ENCODE data around the gene SLX9. TPM values are rescaled to one million over a fixed set of nuclear protein-coding genes. Genes with fewer than 3 reads are reported as not detected.
"Not testable (repeated sequence)": the region's sequence is repeated elsewhere in the genome, so short reads cannot be mapped to it uniquely, and the experiment has no call there.

Gene SLX9
- total and polyA plus RNA-seq, 9 donors = 5.6 to 24.1 (median 16.6) TPM

DNA sequence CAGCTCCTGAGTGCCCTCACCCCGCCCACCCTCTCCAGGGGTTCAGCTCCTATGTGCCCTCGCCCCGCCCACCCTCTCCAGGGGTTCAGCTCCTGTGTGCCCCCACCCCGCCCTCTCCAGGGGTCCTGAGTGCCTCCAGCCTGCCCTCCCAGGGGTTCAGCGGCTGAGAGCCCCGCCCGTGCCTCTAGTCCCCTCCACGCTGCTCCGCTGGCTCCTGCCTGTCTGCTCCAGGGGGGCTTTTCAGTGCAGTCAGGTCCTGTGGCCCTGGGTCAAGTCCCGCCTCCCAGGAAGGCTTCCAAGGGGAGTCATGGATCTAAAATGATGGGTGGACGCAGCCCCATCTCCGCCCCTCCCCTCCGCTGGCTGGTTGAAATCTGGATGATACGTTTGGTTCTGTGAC is 33.8 kb downstream of the SLX9 start:
- TF ChIP-seq POLR2A (IDR thresholded peaks at IDR 0.05) (no peak), EP300 (IDR thresholded peaks at IDR 0.05) (no peak), CTCF (IDR thresholded peaks at IDR 0.05) (no peak)
- intact Hi-C loops (cut with DNase I) = no loop called here
- no peak for DNase-seq
- no peak overlapping the region for H3K4me3 ChIP-seq
- H3K9me3 ChIP-seq = no peaks in the 10 kb centered on the region
- no peaks in the 10 kb centered on the region for H3K27me3 ChIP-seq
- 89 to 100% (median 96%) methylated on average over 7 to 13 of the region's 14 CpGs for WGBS, 3 donors
- no peak overlapping the region for H3K27ac ChIP-seq
- no peaks in the 10 kb centered on the region for H3K36me3 ChIP-seq
- H3K4me1 ChIP-seq (ENCODE audit: insufficient read depth) = peaks cover 5% of the 10 kb centered on the region

- Histone ChIP-seq H3K27ac (no peak overlapping the region), H3K4me1 (ENCODE audit: insufficient read depth) (peaks cover 2% of the 10 kb centered on the region), H3K36me3 (no peaks in the 10 kb centered on the region), H3K9me3 (no peaks in the 10 kb centered on the region), H3K27me3 (no peaks in the 10 kb centered on the region), H3K4me3 (no peak overlapping the region)
- intact Hi-C loops (cut with DNase I) = no loop called here
- 93 to 94% (median 93%) methylated on average over 17 of the region's 17 CpGs for WGBS, 3 donors
- TF ChIP-seq POLR2A (IDR thresholded peaks at IDR 0.05) = no peak
- no peak for TF ChIP-seq EP300 (IDR thresholded peaks at IDR 0.05)
- no peak for TF ChIP-seq CTCF (IDR thresholded peaks at IDR 0.05)
- no peak for DNase-seq
These were observed 34.8 kb downstream of the SLX9 start for GRCh38 chr21:44974676-44975075.

GRCh38 chr21:44975720-44976555 is 36.1 kb downstream of the SLX9 start:
- H3K27me3 ChIP-seq = no peaks in the 10 kb centered on the region
- no peaks in the 10 kb centered on the region for H3K36me3 ChIP-seq
- no peak overlapping the region for H3K4me3 ChIP-seq
- intact Hi-C loops (cut with DNase I) = no loop called here
- H3K4me1 ChIP-seq (ENCODE audit: insufficient read depth) = no peaks in the 10 kb centered on the region
- no peak overlapping the region for H3K27ac ChIP-seq
- TF ChIP-seq EP300 (IDR thresholded peaks at IDR 0.05) (no peak), POLR2A (IDR thresholded peaks at IDR 0.05) (no peak), CTCF (IDR thresholded peaks at IDR 0.05) (no peak)
- no peak for DNase-seq
- no peaks in the 10 kb centered on the region for H3K9me3 ChIP-seq
- WGBS, 3 donors = 91 to 94% (median 94%) methylated on average over 41 to 42 of the region's 42 CpGs

DNA sequence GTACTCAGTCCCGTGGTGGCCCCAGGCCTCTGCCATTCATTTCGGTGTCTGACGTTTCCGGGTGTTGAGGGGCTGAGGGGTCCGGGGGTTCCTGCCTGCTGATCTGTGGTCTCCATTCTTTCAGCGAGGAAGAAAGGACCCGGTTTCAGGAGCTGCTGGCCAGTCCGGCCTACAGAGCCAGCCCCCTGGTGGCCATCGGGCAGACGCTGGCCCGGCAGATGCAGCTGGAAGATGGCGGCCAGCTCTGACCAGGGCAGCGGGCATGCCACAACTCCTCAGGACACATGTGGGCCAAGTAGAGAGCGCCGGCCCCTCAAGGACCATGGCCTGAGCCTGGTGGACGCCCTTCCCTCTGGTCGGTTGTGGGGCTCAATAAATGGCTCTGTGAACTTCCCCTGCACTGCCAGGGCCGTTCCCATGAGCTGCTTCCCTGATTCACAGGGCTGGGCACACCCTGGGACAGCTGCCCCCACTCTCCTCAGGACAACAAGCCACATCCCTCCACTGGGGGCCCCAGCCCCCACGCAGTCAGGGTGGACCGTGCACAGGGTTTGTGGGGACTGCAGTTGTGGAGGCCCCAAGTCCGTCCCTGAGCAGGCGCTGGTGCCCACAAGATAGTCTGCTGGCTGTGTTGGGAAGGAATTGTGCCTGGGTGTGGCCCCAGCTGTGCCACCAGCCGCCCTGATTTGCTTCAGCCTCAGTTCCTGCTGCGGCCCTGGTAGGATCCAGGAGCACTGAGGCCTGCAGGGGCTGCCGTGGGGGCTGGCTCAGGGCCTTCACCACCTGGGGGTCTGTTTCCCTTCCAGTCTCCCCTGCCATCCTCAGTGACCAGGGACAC is 36.9 kb downstream of the SLX9 start:
- H3K27ac ChIP-seq; H3K4me1 ChIP-seq (ENCODE audit: insufficient read depth); H3K36me3 ChIP-seq; H3K4me3 ChIP-seq; DNase-seq; intact Hi-C loops (cut with DNase I); H3K27me3 ChIP-seq; H3K9me3 ChIP-seq: not testable (repeated sequence)
- 88 to 92% (median 88%) methylated on average over 25 of the region's 25 CpGs for WGBS, 3 donors
